ENCODE data around the gene ZNF213.
A peak's percentile ranks its signal among the peaks of the same experiment; 100 is the strongest.
"Not testable (repeated sequence)": the region's sequence is repeated elsewhere in the genome, so short reads cannot be mapped to it uniquely, and the experiment has no call there.

Gene ZNF213

GRCh38 chr16:3129137-3130131, 5.4 kb upstream of the ZNF213 start:
- Histone ChIP-seq H3K9me3 (ENCODE audit: control insufficient read depth in 5 of 5, low read length in 5 of 5) (no peaks in the 10 kb centered on the region), H3K27ac (ENCODE audit: low read depth, low read length) (peak overlapping the region; percentile 76), H3K4me1 (ENCODE audit: control insufficient read depth in 5 of 5, insufficient read depth in 5 of 5, low read length in 5 of 5) (peaks cover 7 to 38% (median 34%) of the 10 kb centered on the region in 5 donors), H3K9ac (ENCODE audit: low read length in 5 of 5) (peak overlapping the region; percentile 63 to 78 (median 70)), H3K36me3 (ENCODE audit: control insufficient read depth in 5 of 5, insufficient read depth in 5 of 5, low read length in 5 of 5) (peaks cover 0 to 5% (median 2%) of the 10 kb centered on the region in 5 donors), H3K4me3 (ENCODE audit: low read depth in 1 of 5, low read length in 5 of 5) (peak overlapping the region; percentile 66 to 82 (median 74)), H3K27me3 (ENCODE audit: control insufficient read depth in 5 of 5, insufficient read depth in 4 of 5, low read length in 5 of 5) (no peaks in the 10 kb centered on the region)

GRCh38 chr16:3131755-3132377, 3.0 kb upstream of the ZNF213 start:
- H3K36me3 ChIP-seq (ENCODE audit: control insufficient read depth in 5 of 5, insufficient read depth in 5 of 5, low read length in 5 of 5) = peaks cover 0 to 5% (median 2%) of the 10 kb centered on the region in 5 donors
- no peak overlapping the region for H3K9ac ChIP-seq (ENCODE audit: low read length in 5 of 5)
- no peak overlapping the region for H3K4me3 ChIP-seq (ENCODE audit: low read depth in 1 of 5, low read length in 5 of 5)
- peaks cover 7 to 41% (median 37%) of the 10 kb centered on the region in 5 donors for H3K4me1 ChIP-seq (ENCODE audit: control insufficient read depth in 5 of 5, insufficient read depth in 5 of 5, low read length in 5 of 5)
- no peaks in the 10 kb centered on the region for H3K27me3 ChIP-seq (ENCODE audit: control insufficient read depth in 5 of 5, insufficient read depth in 4 of 5, low read length in 5 of 5)
- H3K27ac ChIP-seq (ENCODE audit: low read depth, low read length) = no peak overlapping the region
- no peaks in the 10 kb centered on the region for H3K9me3 ChIP-seq (ENCODE audit: control insufficient read depth in 5 of 5, low read length in 5 of 5)

GRCh38 chr16:3133844-3134243, 985 bp upstream of the ZNF213 start:
- Histone ChIP-seq H3K4me1 (ENCODE audit: control insufficient read depth in 5 of 5, insufficient read depth in 5 of 5, low read length in 5 of 5) (peaks cover 7 to 33% (median 33%) of the 10 kb centered on the region in 5 donors), H3K27me3 (ENCODE audit: control insufficient read depth in 5 of 5, insufficient read depth in 4 of 5, low read length in 5 of 5) (no peaks in the 10 kb centered on the region), H3K9ac (ENCODE audit: low read length in 5 of 5) (peak overlapping the region; percentile 38 to 98 (median 91)), H3K36me3 (ENCODE audit: control insufficient read depth in 5 of 5, insufficient read depth in 5 of 5, low read length in 5 of 5) (peaks cover 0 to 24% (median 14%) of the 10 kb centered on the region in 5 donors), H3K4me3 (ENCODE audit: low read depth in 1 of 5, low read length in 5 of 5) (peak overlapping the region; percentile 79 to 99 (median 96)), H3K9me3 (ENCODE audit: control insufficient read depth in 5 of 5, low read length in 5 of 5) (no peaks in the 10 kb centered on the region), H3K27ac (ENCODE audit: low read depth, low read length) (peak overlapping the region; percentile 88)

GRCh38 chr16:3135126-3135715, 392 bp downstream of the ZNF213 start:
- H3K27ac ChIP-seq (ENCODE audit: low read depth, low read length) = peak overlapping the region; percentile 4
- H3K4me3 ChIP-seq (ENCODE audit: low read depth in 1 of 5, low read length in 5 of 5) = peak overlapping the region; percentile 87 to 92 (median 91)
- no peaks in the 10 kb centered on the region for H3K9me3 ChIP-seq (ENCODE audit: control insufficient read depth in 5 of 5, low read length in 5 of 5)
- H3K36me3 ChIP-seq (ENCODE audit: control insufficient read depth in 5 of 5, insufficient read depth in 5 of 5, low read length in 5 of 5) = peaks cover 0 to 35% (median 20%) of the 10 kb centered on the region in 5 donors
- no peaks in the 10 kb centered on the region for H3K27me3 ChIP-seq (ENCODE audit: control insufficient read depth in 5 of 5, insufficient read depth in 4 of 5, low read length in 5 of 5)
- H3K4me1 ChIP-seq (ENCODE audit: control insufficient read depth in 5 of 5, insufficient read depth in 5 of 5, low read length in 5 of 5) = peaks cover 2 to 21% (median 21%) of the 10 kb centered on the region in 5 donors
- peak overlapping the region in 4 of 5 donors; percentile 88 to 94 (median 91) for H3K9ac ChIP-seq (ENCODE audit: low read length in 5 of 5)

- no peak overlapping the region for H3K27ac ChIP-seq (ENCODE audit: low read depth, low read length)
- H3K9me3 ChIP-seq (ENCODE audit: control insufficient read depth in 5 of 5, low read length in 5 of 5) = no peaks in the 10 kb centered on the region
- H3K4me1 ChIP-seq (ENCODE audit: control insufficient read depth in 5 of 5, insufficient read depth in 5 of 5, low read length in 5 of 5) = peaks cover 2 to 21% (median 17%) of the 10 kb centered on the region in 5 donors
- no peak overlapping the region for H3K9ac ChIP-seq (ENCODE audit: low read length in 5 of 5)
- no peaks in the 10 kb centered on the region for H3K27me3 ChIP-seq (ENCODE audit: control insufficient read depth in 5 of 5, insufficient read depth in 4 of 5, low read length in 5 of 5)
- H3K4me3 ChIP-seq (ENCODE audit: low read depth in 1 of 5, low read length in 5 of 5) = no peak overlapping the region
- H3K36me3 ChIP-seq (ENCODE audit: control insufficient read depth in 5 of 5, insufficient read depth in 5 of 5, low read length in 5 of 5) = peaks cover 0 to 51% (median 37%) of the 10 kb centered on the region in 5 donors
Observed at GRCh38 chr16:3137267-3137666, 2.4 kb downstream of the ZNF213 start.

- Histone ChIP-seq H3K27ac (ENCODE audit: low read depth, low read length) (no peak overlapping the region), H3K9ac (ENCODE audit: low read length in 5 of 5) (no peak overlapping the region), H3K27me3 (ENCODE audit: control insufficient read depth in 5 of 5, insufficient read depth in 4 of 5, low read length in 5 of 5) (no peaks in the 10 kb centered on the region), H3K9me3 (ENCODE audit: control insufficient read depth in 5 of 5, low read length in 5 of 5) (no peaks in the 10 kb centered on the region), H3K36me3 (ENCODE audit: control insufficient read depth in 5 of 5, insufficient read depth in 5 of 5, low read length in 5 of 5) (peaks cover 0 to 61% (median 42%) of the 10 kb centered on the region in 5 donors), H3K4me3 (ENCODE audit: low read depth in 1 of 5, low read length in 5 of 5) (no peak overlapping the region), H3K4me1 (ENCODE audit: control insufficient read depth in 5 of 5, insufficient read depth in 5 of 5, low read length in 5 of 5) (peaks cover 2 to 21% (median 17%) of the 10 kb centered on the region in 5 donors)
Observed at GRCh38 chr16:3138342-3138741, 3.5 kb downstream of the ZNF213 start.

- Histone ChIP-seq H3K36me3 (ENCODE audit: control insufficient read depth in 5 of 5, insufficient read depth in 5 of 5, low read length in 5 of 5) (peaks cover 0 to 61% (median 42%) of the 10 kb centered on the region in 5 donors), H3K4me3 (ENCODE audit: low read depth in 1 of 5, low read length in 5 of 5) (no peak overlapping the region), H3K27me3 (ENCODE audit: control insufficient read depth in 5 of 5, insufficient read depth in 4 of 5, low read length in 5 of 5) (no peaks in the 10 kb centered on the region), H3K4me1 (ENCODE audit: control insufficient read depth in 5 of 5, insufficient read depth in 5 of 5, low read length in 5 of 5) (peaks cover under 1 to 18% (median 14%) of the 10 kb centered on the region in 5 donors), H3K9me3 (ENCODE audit: control insufficient read depth in 5 of 5, low read length in 5 of 5) (no peaks in the 10 kb centered on the region), H3K9ac (ENCODE audit: low read length in 5 of 5) (no peak overlapping the region), H3K27ac (ENCODE audit: low read depth, low read length) (no peak overlapping the region)
Observed at GRCh38 chr16:3138823-3139426, 4.1 kb downstream of the ZNF213 start.

GRCh38 chr16:3139561-3139960, 4.7 kb downstream of the ZNF213 start:
- H3K27ac ChIP-seq (ENCODE audit: low read depth, low read length); H3K9me3 ChIP-seq (ENCODE audit: control insufficient read depth in 5 of 5, low read length in 5 of 5); H3K4me3 ChIP-seq (ENCODE audit: low read depth in 1 of 5, low read length in 5 of 5); H3K27me3 ChIP-seq (ENCODE audit: control insufficient read depth in 5 of 5, insufficient read depth in 4 of 5, low read length in 5 of 5); H3K9ac ChIP-seq (ENCODE audit: low read length in 5 of 5): not testable (repeated sequence)
- H3K4me1 ChIP-seq (ENCODE audit: control insufficient read depth in 5 of 5, insufficient read depth in 5 of 5, low read length in 5 of 5) = peaks cover 0 to 12% (median 9%) of the 10 kb centered on the region in 5 donors
- H3K36me3 ChIP-seq (ENCODE audit: control insufficient read depth in 5 of 5, insufficient read depth in 5 of 5, low read length in 5 of 5) = peaks cover 0 to 61% (median 42%) of the 10 kb centered on the region in 5 donors

- Histone ChIP-seq H3K4me3 (ENCODE audit: low read depth in 1 of 5, low read length in 5 of 5) (no peak overlapping the region), H3K27ac (ENCODE audit: low read depth, low read length) (no peak overlapping the region), H3K9me3 (ENCODE audit: control insufficient read depth in 5 of 5, low read length in 5 of 5) (no peaks in the 10 kb centered on the region), H3K9ac (ENCODE audit: low read length in 5 of 5) (no peak overlapping the region), H3K4me1 (ENCODE audit: control insufficient read depth in 5 of 5, insufficient read depth in 5 of 5, low read length in 5 of 5) (peaks cover 0 to 4% (median 3%) of the 10 kb centered on the region in 5 donors), H3K36me3 (ENCODE audit: control insufficient read depth in 5 of 5, insufficient read depth in 5 of 5, low read length in 5 of 5) (peaks cover 0 to 61% (median 42%) of the 10 kb centered on the region in 5 donors), H3K27me3 (ENCODE audit: control insufficient read depth in 5 of 5, insufficient read depth in 4 of 5, low read length in 5 of 5) (peaks cover 0 to 3% (median 0%) of the 10 kb centered on the region in 5 donors)
Observed at GRCh38 chr16:3140603-3141427, 6.0 kb downstream of the ZNF213 start.
